HL-60 (cell line): ENCODE data around the gene MACROD1.

Experiments
- CTCF ChIP-seq: IDR thresholded peaks from one replicate; pipeline ENCODE4 v1.5.1; 2011; ENCODE audit warnings: low read length, control low read depth, inconsistent platforms; ENCODE audit not compliant: insufficient read depth
- GABPA ChIP-seq: IDR thresholded peaks from 2 replicates; pipeline ENCODE4 v1.6.1; 2012; ENCODE audit warnings: low read depth
- REST ChIP-seq: IDR thresholded peaks from 2 replicates; pipeline ENCODE4 v1.6.1; 2012; ENCODE audit warnings: low read depth; ENCODE audit not compliant: insufficient replicate concordance

- TF ChIP-seq CTCF (no peak), GABPA (no peak), REST (no peak)
Measured at GRCh38 chr11:64014356-64014755, 151.6 kb downstream of the MACROD1 start.
